GM03348 (cell line): ENCODE results near the gene SEC23B.
A peak's percentile ranks its signal among the peaks of the same experiment; 100 is the strongest.

Experiments used
- DNase-seq: peaks from one replicate; pipeline ENCODE4 v3.0.0; 2012; ENCODE audit warnings: low spot score

Gene SEC23B

DNA sequence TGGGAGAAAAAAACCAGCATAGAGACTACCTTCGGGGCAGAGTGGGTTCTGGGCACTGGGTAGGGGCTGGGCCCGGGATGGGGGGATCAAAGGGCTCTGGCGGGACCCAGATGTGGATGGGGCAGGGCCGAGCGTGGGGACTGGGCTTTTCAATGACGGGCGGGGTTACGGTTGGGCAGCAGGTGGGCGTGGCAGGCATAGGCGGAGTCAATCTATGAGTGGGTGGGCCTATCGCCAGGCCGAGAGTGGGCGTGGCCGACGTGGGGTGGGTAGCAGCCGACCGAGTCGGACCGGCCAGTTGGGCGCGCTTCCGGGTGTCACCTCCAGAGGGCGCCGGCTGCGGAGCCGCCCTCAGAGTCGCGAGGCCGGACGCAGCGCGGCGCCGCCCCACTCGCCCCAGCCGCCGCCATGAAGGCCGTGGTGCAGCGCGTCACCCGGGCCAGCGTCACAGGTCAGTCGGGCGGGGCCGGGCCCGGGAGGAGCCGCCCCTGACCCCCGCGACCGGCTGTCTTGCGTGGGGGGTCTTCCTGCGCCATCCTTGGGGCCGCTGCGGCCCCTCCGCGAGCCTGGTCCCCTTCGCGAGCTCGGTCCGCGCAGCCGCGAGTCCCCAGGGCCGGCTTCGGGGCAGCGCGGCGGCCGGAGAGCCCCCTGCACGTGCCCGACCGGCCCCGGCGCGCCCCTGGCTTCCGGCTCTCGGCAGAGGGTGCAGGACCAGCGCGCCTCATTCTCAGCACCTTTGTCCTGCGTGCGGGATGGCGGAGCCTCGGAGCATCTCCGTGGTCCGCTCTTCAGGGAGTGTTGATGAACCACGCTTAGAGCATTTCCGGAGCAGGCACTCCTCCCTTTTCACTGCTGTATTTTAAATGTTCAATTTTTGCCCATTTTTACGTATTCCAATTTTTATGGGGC is 80.2 kb downstream of the SEC23B start, which contains the start of gene DTD1:
TSS of gene DTD1 (plus strand) at position 390 of the 909 bp plus-strand sequence. CDS start at position 409, 19 bp downstream.
- peak; percentile 98 for DNase-seq

DNA sequence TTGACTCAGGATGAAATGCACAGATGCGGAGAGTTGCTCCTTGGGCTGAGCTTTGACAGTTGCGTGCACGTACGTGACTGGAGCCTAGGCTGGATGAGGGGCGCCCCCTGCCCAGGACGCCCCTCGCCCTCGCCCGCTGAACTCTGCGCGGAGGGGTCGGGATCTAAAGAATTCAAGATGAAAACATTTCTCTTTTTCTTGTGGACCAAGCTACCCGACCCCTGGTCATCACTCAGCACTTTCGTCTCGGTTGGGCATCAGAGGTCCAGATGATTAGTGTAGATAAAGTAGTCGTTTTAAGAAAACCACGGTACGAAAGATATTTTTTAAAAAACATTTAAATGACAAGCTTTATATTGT is 80.8 kb downstream of the SEC23B start:
- no peak for DNase-seq

DNA sequence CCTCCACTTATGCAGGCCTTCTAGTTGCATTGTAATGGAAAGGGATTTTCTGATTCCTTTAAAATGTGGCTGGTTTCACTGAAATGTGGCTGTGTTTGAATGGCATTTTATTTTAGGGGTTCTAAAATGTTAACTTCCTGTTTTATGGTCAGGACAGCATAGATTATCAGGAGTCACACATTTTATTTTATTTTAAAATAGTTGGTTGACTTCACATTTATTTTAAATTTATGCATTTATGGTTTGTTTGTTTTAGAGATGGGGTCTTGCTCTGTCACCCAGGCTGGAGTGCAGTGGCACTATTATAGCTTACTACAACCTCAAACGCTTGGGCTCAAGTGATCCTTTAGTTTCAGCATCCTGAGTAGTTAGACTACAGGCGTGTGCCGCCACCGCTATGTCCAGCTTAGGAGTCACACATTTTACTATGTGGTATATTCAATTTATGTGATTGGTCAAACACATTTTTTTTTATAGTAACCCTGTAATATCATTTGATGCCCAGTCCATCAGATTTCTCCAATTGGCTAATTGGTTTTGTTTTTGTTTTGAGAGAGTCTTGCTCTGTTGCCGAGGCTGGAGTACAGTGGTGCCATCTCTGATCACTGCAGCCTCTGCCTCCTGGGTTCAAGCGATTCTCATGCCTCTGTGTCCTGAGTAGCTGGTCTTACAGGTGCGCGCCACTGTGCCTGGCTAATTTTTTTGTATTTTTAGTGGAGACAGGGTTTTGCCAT is 82.4 kb downstream of the SEC23B start:
- no peak for DNase-seq

DNA sequence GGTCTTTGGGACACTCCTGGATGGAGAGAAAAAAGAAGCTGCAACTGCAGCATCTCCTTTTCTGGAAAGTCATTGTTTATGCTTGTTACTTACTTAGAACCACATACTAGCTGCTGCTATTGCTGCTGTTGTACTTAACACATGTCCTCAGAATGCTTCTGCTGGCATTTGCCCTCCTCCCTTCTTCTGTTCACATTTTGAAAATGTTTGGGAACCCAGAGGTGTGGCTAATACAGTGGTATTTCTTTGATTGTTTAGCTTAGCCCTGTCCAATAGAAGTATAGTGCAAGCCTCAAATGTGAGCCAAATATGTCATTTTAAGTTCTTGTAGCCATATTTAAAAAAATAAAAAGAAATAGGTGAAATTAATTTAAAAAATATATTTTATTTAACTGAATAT is 88.5 kb downstream of the SEC23B start:
- DNase-seq = no peak

DNA sequence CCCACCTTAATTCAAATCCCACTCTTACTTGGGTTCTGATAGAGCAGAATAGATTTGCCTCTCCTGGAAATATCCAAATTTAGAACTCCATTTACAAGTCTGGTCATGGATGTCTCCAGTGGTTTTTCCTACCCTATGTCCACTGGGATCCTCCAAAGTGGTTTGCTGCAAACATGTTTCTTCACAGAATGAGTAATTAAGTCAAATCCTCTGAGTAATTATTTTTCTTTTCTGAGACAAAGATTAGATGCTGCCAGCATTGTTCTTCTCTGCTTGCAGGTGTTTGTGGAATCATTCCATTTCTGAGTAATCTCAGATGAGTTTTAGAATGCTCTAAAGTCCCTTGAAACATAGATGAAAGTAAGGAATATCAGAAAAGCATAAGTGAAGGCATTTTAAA is 102.0 kb downstream of the SEC23B start:
- no peak for DNase-seq
